DOHH2 (cell line): ENCODE measurements around the gene COL2A1.

ENCODE experiments used
- H3F3A ChIP-seq: fragments of 200-600 bp; sonication (generic), shearing (Covaris generic); 2 replicates; pipeline ENCODE4 v1.6.0; 2016; ENCODE audit warnings: antibody characterized with exemption, mild to moderate bottlenecking; ENCODE audit not compliant: control insufficient read depth, insufficient read depth
- H3K27ac ChIP-seq: fragments of 200-600 bp; sonication (generic); 2 replicates; pipeline ENCODE4 v1.5.1; 2014; ENCODE audit warnings: low read depth, mild to moderate bottlenecking, low read length, moderate library complexity
- H3K27me3 ChIP-seq: fragments of 200-600 bp; sonication (generic); 2 replicates; pipeline ENCODE4 v1.6.1; 2014; ENCODE audit warnings: mild to moderate bottlenecking, low read length, mixed read lengths; ENCODE audit not compliant: control insufficient read depth
- H3K36me3 ChIP-seq: fragments of 200-600 bp; sonication (generic); 2 replicates; pipeline ENCODE4 v1.6.1; 2014; ENCODE audit warnings: mild to moderate bottlenecking, low read length, moderate library complexity, mixed read lengths; ENCODE audit not compliant: control insufficient read depth
- H3K4me1 ChIP-seq: fragments of 200-600 bp; sonication (generic); 2 replicates; pipeline ENCODE4 v1.6.1; 2014; ENCODE audit warnings: mild to moderate bottlenecking, low read length, mixed read lengths; ENCODE audit not compliant: control insufficient read depth
- H3K4me2 ChIP-seq: fragments of 200-600 bp; sonication (generic); 2 replicates; pipeline ENCODE4 v1.6.0; 2014; ENCODE audit warnings: mild to moderate bottlenecking, low read length, moderate library complexity
- H3K4me3 ChIP-seq: fragments of 200-600 bp; sonication (generic); 2 replicates; pipeline ENCODE4 v1.5.1; 2014; ENCODE audit warnings: mild to moderate bottlenecking, low read length, mixed read lengths
- H3K79me2 ChIP-seq: fragments of 200-600 bp; sonication (generic); 2 replicates; pipeline ENCODE4 v1.6.1; 2014; ENCODE audit warnings: mild to moderate bottlenecking, low read length, mixed read lengths; ENCODE audit not compliant: control insufficient read depth
- H3K9me2 ChIP-seq: fragments of 200-600 bp; sonication (generic); replicated peaks from 2 replicates; pipeline ENCODE4 v1.6.1; 2014; ENCODE audit warnings: mild to moderate bottlenecking, low read length, mixed read lengths; ENCODE audit not compliant: control insufficient read depth
- H3K9me3 ChIP-seq: fragments of 200-600 bp; sonication (generic); 2 replicates; pipeline ENCODE4 v1.6.1; 2014; ENCODE audit warnings: antibody characterized with exemption, low read length, mixed read lengths; ENCODE audit not compliant: control insufficient read depth, insufficient read depth
- H4K20me1 ChIP-seq: fragments of 200-600 bp; sonication (generic); 2 replicates; pipeline ENCODE4 v1.6.0; 2014; ENCODE audit warnings: low read depth, mild to moderate bottlenecking, antibody characterized with exemption, low read length, moderate library complexity; ENCODE audit not compliant: control insufficient read depth, insufficient read depth
- EZH2phosphoT487 ChIP-seq: fragments of 200-600 bp; sonication (generic); IDR thresholded peaks from 2 replicates; pipeline ENCODE4 v1.6.1; 2017; ENCODE audit warnings: borderline replicate concordance, mild to moderate bottlenecking, antibody characterized with exemption, low read length, moderate library complexity, mixed read lengths
- TF ChIP-seq, protein P1 (sequence below): fragments of 200-600 bp; sonication (generic); IDR thresholded peaks from one replicate; pipeline ENCODE4 v1.5.1; 2014; ENCODE audit warnings: antibody characterized with exemption, mild to moderate bottlenecking, low read depth, low read length; ENCODE audit not compliant: poor library complexity, severe bottlenecking

COL2A1 gene

GRCh38 chr12:48000878-48001504 is 3.3 kb downstream of the COL2A1 start:
- H3K4me2 ChIP-seq: no peak overlapping the region
- no peaks in the 10 kb centered on the region for H3K9me2 ChIP-seq
- H3K27ac ChIP-seq: no peak overlapping the region
- no peaks in the 10 kb centered on the region for H3K4me1 ChIP-seq
- H3K27me3 ChIP-seq: peaks cover 73% of the 10 kb centered on the region
- TF ChIP-seq, protein P1, sequence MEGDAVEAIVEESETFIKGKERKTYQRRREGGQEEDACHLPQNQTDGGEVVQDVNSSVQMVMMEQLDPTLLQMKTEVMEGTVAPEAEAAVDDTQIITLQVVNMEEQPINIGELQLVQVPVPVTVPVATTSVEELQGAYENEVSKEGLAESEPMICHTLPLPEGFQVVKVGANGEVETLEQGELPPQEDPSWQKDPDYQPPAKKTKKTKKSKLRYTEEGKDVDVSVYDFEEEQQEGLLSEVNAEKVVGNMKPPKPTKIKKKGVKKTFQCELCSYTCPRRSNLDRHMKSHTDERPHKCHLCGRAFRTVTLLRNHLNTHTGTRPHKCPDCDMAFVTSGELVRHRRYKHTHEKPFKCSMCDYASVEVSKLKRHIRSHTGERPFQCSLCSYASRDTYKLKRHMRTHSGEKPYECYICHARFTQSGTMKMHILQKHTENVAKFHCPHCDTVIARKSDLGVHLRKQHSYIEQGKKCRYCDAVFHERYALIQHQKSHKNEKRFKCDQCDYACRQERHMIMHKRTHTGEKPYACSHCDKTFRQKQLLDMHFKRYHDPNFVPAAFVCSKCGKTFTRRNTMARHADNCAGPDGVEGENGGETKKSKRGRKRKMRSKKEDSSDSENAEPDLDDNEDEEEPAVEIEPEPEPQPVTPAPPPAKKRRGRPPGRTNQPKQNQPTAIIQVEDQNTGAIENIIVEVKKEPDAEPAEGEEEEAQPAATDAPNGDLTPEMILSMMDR: no peak
- no peak for TF ChIP-seq EZH2phosphoT487
- H3K4me3 ChIP-seq: no peak overlapping the region
- H3K79me2 ChIP-seq: no peaks in the 10 kb centered on the region
- no peaks in the 10 kb centered on the region for H4K20me1 ChIP-seq
- no peaks in the 10 kb centered on the region for H3F3A ChIP-seq
- no peaks in the 10 kb centered on the region for H3K9me3 ChIP-seq
- H3K36me3 ChIP-seq: no peaks in the 10 kb centered on the region

- H3K9me3 ChIP-seq: no peaks in the 10 kb centered on the region
- no peak overlapping the region for H3K4me3 ChIP-seq
- no peak overlapping the region for H3K27ac ChIP-seq
Measured at GRCh38 chr12:47999816-48000215, 4.5 kb downstream of the COL2A1 start.

DNA sequence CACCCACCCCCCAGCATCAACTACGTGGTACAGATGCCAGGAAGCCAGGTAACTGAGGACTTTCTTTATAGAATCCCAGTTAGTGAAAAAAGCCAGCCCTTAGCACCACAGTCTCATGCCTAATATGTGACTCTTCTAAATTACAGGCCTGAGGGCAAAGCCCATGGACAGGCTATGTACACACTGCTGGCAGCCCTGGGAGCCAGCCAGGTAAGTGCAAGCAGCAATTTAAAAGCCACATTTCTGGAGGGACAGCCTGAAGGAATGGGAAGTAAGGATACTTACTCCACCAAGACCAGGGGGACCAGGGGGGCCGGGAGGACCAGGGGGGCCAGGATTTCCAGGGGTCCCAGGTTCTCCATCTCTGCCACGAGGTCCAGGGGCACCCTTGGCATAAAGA is 7.0 kb downstream of the COL2A1 start:
- peaks cover 46% of the 10 kb centered on the region for H3K27me3 ChIP-seq
- no peak for TF ChIP-seq EZH2phosphoT487
- TF ChIP-seq, protein P1: no peak
- no peak overlapping the region for H3K27ac ChIP-seq
- no peaks in the 10 kb centered on the region for H3F3A ChIP-seq
- no peaks in the 10 kb centered on the region for H3K79me2 ChIP-seq
- H3K4me2 ChIP-seq: no peak overlapping the region
- no peaks in the 10 kb centered on the region for H3K9me3 ChIP-seq
- no peaks in the 10 kb centered on the region for H3K36me3 ChIP-seq
- no peak overlapping the region for H3K4me3 ChIP-seq
- H3K9me2 ChIP-seq: no peaks in the 10 kb centered on the region
- H4K20me1 ChIP-seq: no peaks in the 10 kb centered on the region
- H3K4me1 ChIP-seq: no peaks in the 10 kb centered on the region

More at GRCh38 chr12:47999816-48000215, 4.5 kb downstream of the COL2A1 start:
- Histone ChIP-seq H3K4me1 (no peaks in the 10 kb centered on the region), H3F3A (no peaks in the 10 kb centered on the region), H3K9me2 (no peaks in the 10 kb centered on the region), H3K36me3 (no peaks in the 10 kb centered on the region), H3K4me2 (no peak overlapping the region), H3K27me3 (peaks cover 61% of the 10 kb centered on the region), H4K20me1 (no peaks in the 10 kb centered on the region), H3K79me2 (no peaks in the 10 kb centered on the region)
- TF ChIP-seq, protein P1: no peak
- no peak for TF ChIP-seq EZH2phosphoT487
